ENCODE results near the gene GRAMD4.

The GRAMD4 gene

GRCh38 chr22:46672731-46673130 is 52.5 kb downstream of the GRAMD4 start:
- Histone ChIP-seq H3K9me3 (ENCODE audit: control insufficient read depth, low read length) (no peaks in the 10 kb centered on the region), H3K36me3 (ENCODE audit: control insufficient read depth, insufficient read depth, low read length) (no peaks in the 10 kb centered on the region), H3K4me1 (ENCODE audit: control insufficient read depth, insufficient read depth, low read length, poor library complexity, severe bottlenecking) (peaks cover 21% of the 10 kb centered on the region), H3K4me3 (ENCODE audit: insufficient read depth, low read depth, low read length, poor library complexity, severe bottlenecking) (no peak overlapping the region), H3K27ac (ENCODE audit: insufficient read depth, low read length, poor library complexity, severe bottlenecking) (no peak overlapping the region), H3K27me3 (replicated peaks; ENCODE audit: control insufficient read depth, insufficient read depth, low read length, poor library complexity, severe bottlenecking) (no peaks in the 10 kb centered on the region)
- no peak for DNase-seq

- H3K4me3 ChIP-seq (ENCODE audit: insufficient read depth, low read depth, low read length, poor library complexity, severe bottlenecking) = no peak overlapping the region
- H3K36me3 ChIP-seq (ENCODE audit: control insufficient read depth, insufficient read depth, low read length) = no peaks in the 10 kb centered on the region
- H3K27ac ChIP-seq (ENCODE audit: insufficient read depth, low read length, poor library complexity, severe bottlenecking) = no peak overlapping the region
- no peaks in the 10 kb centered on the region for H3K9me3 ChIP-seq (ENCODE audit: control insufficient read depth, low read length)
- peaks cover 21% of the 10 kb centered on the region for H3K4me1 ChIP-seq (ENCODE audit: control insufficient read depth, insufficient read depth, low read length, poor library complexity, severe bottlenecking)
- no peak for DNase-seq
- no peaks in the 10 kb centered on the region for H3K27me3 ChIP-seq (replicated peaks; ENCODE audit: control insufficient read depth, insufficient read depth, low read length, poor library complexity, severe bottlenecking)
These were observed 53.0 kb downstream of the GRAMD4 start for GRCh38 chr22:46673205-46673604.

- Histone ChIP-seq H3K27ac (ENCODE audit: insufficient read depth, low read length, poor library complexity, severe bottlenecking) (peak overlapping the region; percentile 54), H3K9me3 (ENCODE audit: control insufficient read depth, low read length) (no peaks in the 10 kb centered on the region), H3K36me3 (ENCODE audit: control insufficient read depth, insufficient read depth, low read length) (no peaks in the 10 kb centered on the region), H3K27me3 (replicated peaks; ENCODE audit: control insufficient read depth, insufficient read depth, low read length, poor library complexity, severe bottlenecking) (no peaks in the 10 kb centered on the region), H3K4me3 (ENCODE audit: insufficient read depth, low read depth, low read length, poor library complexity, severe bottlenecking) (peak overlapping the region; percentile 49), H3K4me1 (ENCODE audit: control insufficient read depth, insufficient read depth, low read length, poor library complexity, severe bottlenecking) (peaks cover 21% of the 10 kb centered on the region)
- no peak for DNase-seq
These were observed 53.6 kb downstream of the GRAMD4 start for GRCh38 chr22:46673662-46674236.

- peak overlapping the region; percentile 49 for H3K4me3 ChIP-seq (ENCODE audit: insufficient read depth, low read depth, low read length, poor library complexity, severe bottlenecking)
- no peaks in the 10 kb centered on the region for H3K9me3 ChIP-seq (ENCODE audit: control insufficient read depth, low read length)
- no peaks in the 10 kb centered on the region for H3K36me3 ChIP-seq (ENCODE audit: control insufficient read depth, insufficient read depth, low read length)
- DNase-seq = peak; percentile 75 to 87 (median 78)
- H3K27me3 ChIP-seq (replicated peaks; ENCODE audit: control insufficient read depth, insufficient read depth, low read length, poor library complexity, severe bottlenecking) = no peaks in the 10 kb centered on the region
- peak overlapping the region; percentile 54 for H3K27ac ChIP-seq (ENCODE audit: insufficient read depth, low read length, poor library complexity, severe bottlenecking)
- H3K4me1 ChIP-seq (ENCODE audit: control insufficient read depth, insufficient read depth, low read length, poor library complexity, severe bottlenecking) = peaks cover 21% of the 10 kb centered on the region
These were observed 54.2 kb downstream of the GRAMD4 start for GRCh38 chr22:46674367-46674781.

GRCh38 chr22:46674906-46675305 is 54.7 kb downstream of the GRAMD4 start:
- H3K27me3 ChIP-seq (replicated peaks; ENCODE audit: control insufficient read depth, insufficient read depth, low read length, poor library complexity, severe bottlenecking) = no peaks in the 10 kb centered on the region
- H3K4me1 ChIP-seq (ENCODE audit: control insufficient read depth, insufficient read depth, low read length, poor library complexity, severe bottlenecking) = peaks cover 21% of the 10 kb centered on the region
- no peaks in the 10 kb centered on the region for H3K36me3 ChIP-seq (ENCODE audit: control insufficient read depth, insufficient read depth, low read length)
- no peak for DNase-seq
- peak overlapping the region; percentile 54 for H3K27ac ChIP-seq (ENCODE audit: insufficient read depth, low read length, poor library complexity, severe bottlenecking)
- H3K4me3 ChIP-seq (ENCODE audit: insufficient read depth, low read depth, low read length, poor library complexity, severe bottlenecking) = peak overlapping the region; percentile 49
- H3K9me3 ChIP-seq (ENCODE audit: control insufficient read depth, low read length) = no peaks in the 10 kb centered on the region

GRCh38 chr22:46675479-46675878 is 55.3 kb downstream of the GRAMD4 start:
- H3K36me3 ChIP-seq (ENCODE audit: control insufficient read depth, insufficient read depth, low read length) = no peaks in the 10 kb centered on the region
- H3K9me3 ChIP-seq (ENCODE audit: control insufficient read depth, low read length) = no peaks in the 10 kb centered on the region
- peak overlapping the region; percentile 54 for H3K27ac ChIP-seq (ENCODE audit: insufficient read depth, low read length, poor library complexity, severe bottlenecking)
- DNase-seq = no peak
- no peaks in the 10 kb centered on the region for H3K27me3 ChIP-seq (replicated peaks; ENCODE audit: control insufficient read depth, insufficient read depth, low read length, poor library complexity, severe bottlenecking)
- peaks cover 21% of the 10 kb centered on the region for H3K4me1 ChIP-seq (ENCODE audit: control insufficient read depth, insufficient read depth, low read length, poor library complexity, severe bottlenecking)
- no peak overlapping the region for H3K4me3 ChIP-seq (ENCODE audit: insufficient read depth, low read depth, low read length, poor library complexity, severe bottlenecking)

GRCh38 chr22:46675938-46676337 is 55.8 kb downstream of the GRAMD4 start:
- DNase-seq = no peak
- Histone ChIP-seq H3K4me3 (ENCODE audit: insufficient read depth, low read depth, low read length, poor library complexity, severe bottlenecking) (no peak overlapping the region), H3K36me3 (ENCODE audit: control insufficient read depth, insufficient read depth, low read length) (no peaks in the 10 kb centered on the region), H3K9me3 (ENCODE audit: control insufficient read depth, low read length) (no peaks in the 10 kb centered on the region), H3K27me3 (replicated peaks; ENCODE audit: control insufficient read depth, insufficient read depth, low read length, poor library complexity, severe bottlenecking) (no peaks in the 10 kb centered on the region), H3K4me1 (ENCODE audit: control insufficient read depth, insufficient read depth, low read length, poor library complexity, severe bottlenecking) (peaks cover 21% of the 10 kb centered on the region), H3K27ac (ENCODE audit: insufficient read depth, low read length, poor library complexity, severe bottlenecking) (no peak overlapping the region)

- H3K9me3 ChIP-seq (ENCODE audit: control insufficient read depth, low read length) = no peaks in the 10 kb centered on the region
- H3K4me3 ChIP-seq (ENCODE audit: insufficient read depth, low read depth, low read length, poor library complexity, severe bottlenecking) = no peak overlapping the region
- no peak for DNase-seq
- H3K36me3 ChIP-seq (ENCODE audit: control insufficient read depth, insufficient read depth, low read length) = no peaks in the 10 kb centered on the region
- H3K27ac ChIP-seq (ENCODE audit: insufficient read depth, low read length, poor library complexity, severe bottlenecking) = no peak overlapping the region
- H3K27me3 ChIP-seq (replicated peaks; ENCODE audit: control insufficient read depth, insufficient read depth, low read length, poor library complexity, severe bottlenecking) = no peaks in the 10 kb centered on the region
- peaks cover 21% of the 10 kb centered on the region for H3K4me1 ChIP-seq (ENCODE audit: control insufficient read depth, insufficient read depth, low read length, poor library complexity, severe bottlenecking)
These were observed 56.3 kb downstream of the GRAMD4 start for GRCh38 chr22:46676479-46676878.

- no peaks in the 10 kb centered on the region for H3K36me3 ChIP-seq (ENCODE audit: control insufficient read depth, insufficient read depth, low read length)
- no peak for DNase-seq
- H3K4me3 ChIP-seq (ENCODE audit: insufficient read depth, low read depth, low read length, poor library complexity, severe bottlenecking) = no peak overlapping the region
- H3K27ac ChIP-seq (ENCODE audit: insufficient read depth, low read length, poor library complexity, severe bottlenecking) = no peak overlapping the region
- no peaks in the 10 kb centered on the region for H3K9me3 ChIP-seq (ENCODE audit: control insufficient read depth, low read length)
- H3K4me1 ChIP-seq (ENCODE audit: control insufficient read depth, insufficient read depth, low read length, poor library complexity, severe bottlenecking) = peaks cover 21% of the 10 kb centered on the region
- H3K27me3 ChIP-seq (replicated peaks; ENCODE audit: control insufficient read depth, insufficient read depth, low read length, poor library complexity, severe bottlenecking) = no peaks in the 10 kb centered on the region
These were observed 56.7 kb downstream of the GRAMD4 start for GRCh38 chr22:46676881-46677280.

GRCh38 chr22:46677323-46678002 is 57.3 kb downstream of the GRAMD4 start:
- H3K4me1 ChIP-seq (ENCODE audit: control insufficient read depth, insufficient read depth, low read length, poor library complexity, severe bottlenecking) = peaks cover 21% of the 10 kb centered on the region

More at GRCh38 chr22:46677323-46678002, 57.3 kb downstream of the GRAMD4 start:
- Histone ChIP-seq H3K4me3 (ENCODE audit: insufficient read depth, low read depth, low read length, poor library complexity, severe bottlenecking) (no peak overlapping the region), H3K9me3 (ENCODE audit: control insufficient read depth, low read length) (no peaks in the 10 kb centered on the region), H3K36me3 (ENCODE audit: control insufficient read depth, insufficient read depth, low read length) (no peaks in the 10 kb centered on the region), H3K27me3 (replicated peaks; ENCODE audit: control insufficient read depth, insufficient read depth, low read length, poor library complexity, severe bottlenecking) (no peaks in the 10 kb centered on the region), H3K27ac (ENCODE audit: insufficient read depth, low read length, poor library complexity, severe bottlenecking) (no peak overlapping the region)
- DNase-seq = no peak

Data from effector memory CD4-positive, alpha-beta T cell (primary cell).